GM06990 (cell line): ENCODE measurements around the gene FHAD1.

ENCODE experiments used
- DNase-seq: peaks from one replicate; pipeline ENCODE4 v3.0.0-alpha.2; 2011; ENCODE audit not compliant: insufficient read length; ENCODE audit errors: extremely low read depth
- H3K27me3 ChIP-seq: replicated peaks from 2 replicates; pipeline ENCODE4 v1.6.0; 2011; ENCODE audit warnings: low read length; ENCODE audit not compliant: control insufficient read depth, insufficient read depth
- H3K36me3 ChIP-seq: 2 replicates; pipeline ENCODE4 v1.5.1; 2011; ENCODE audit warnings: low read length; ENCODE audit not compliant: control insufficient read depth, insufficient read depth
- H3K4me3 ChIP-seq: replicated peaks from 2 replicates; pipeline ENCODE4 v1.5.1; 2011; ENCODE audit warnings: low read depth, mild to moderate bottlenecking, control low read depth, low read length
- CTCF ChIP-seq: IDR thresholded peaks from 2 replicates; pipeline ENCODE4 v1.5.1; 2011; ENCODE audit warnings: low read length, control low read depth, mild to moderate bottlenecking, inconsistent platforms; ENCODE audit not compliant: insufficient read depth, poor library complexity, severe bottlenecking

Gene FHAD1

GRCh38 chr1:15204931-15205330 is 42.1 kb upstream of the FHAD1 start:
- Histone ChIP-seq H3K36me3 (no peaks in the 10 kb centered on the region), H3K27me3 (peaks cover 1% of the 10 kb centered on the region), H3K4me3 (no peak overlapping the region)
- no peak for DNase-seq
- TF ChIP-seq CTCF, result no peak

- no peak for TF ChIP-seq CTCF
- DNase-seq, result no peak
- peaks cover 1% of the 10 kb centered on the region for H3K27me3 ChIP-seq
- no peak overlapping the region for H3K4me3 ChIP-seq
- no peaks in the 10 kb centered on the region for H3K36me3 ChIP-seq
Observed at GRCh38 chr1:15205586-15206346, 41.3 kb upstream of the FHAD1 start.

GRCh38 chr1:15206418-15207030 is 40.5 kb upstream of the FHAD1 start:
- no peaks in the 10 kb centered on the region for H3K36me3 ChIP-seq
- H3K4me3 ChIP-seq, result no peak overlapping the region
- no peak for DNase-seq
- H3K27me3 ChIP-seq, result peaks cover 1% of the 10 kb centered on the region
- no peak for TF ChIP-seq CTCF

- TF ChIP-seq CTCF, result no peak
- H3K36me3 ChIP-seq, result no peaks in the 10 kb centered on the region
- no peak overlapping the region for H3K4me3 ChIP-seq
- DNase-seq, result no peak
- H3K27me3 ChIP-seq, result peaks cover 1% of the 10 kb centered on the region
Observed at GRCh38 chr1:15207031-15207828, 39.8 kb upstream of the FHAD1 start.

GRCh38 chr1:15207829-15208429 is 39.1 kb upstream of the FHAD1 start:
- DNase-seq, result no peak
- no peak for TF ChIP-seq CTCF
- Histone ChIP-seq H3K4me3 (no peak overlapping the region), H3K27me3 (peaks cover 1% of the 10 kb centered on the region), H3K36me3 (no peaks in the 10 kb centered on the region)
